GM12878 (cell line): ENCODE data around the gene SLC11A1. TPM values are rescaled to one million over a fixed set of nuclear protein-coding genes. Genes with fewer than 3 reads are reported as not detected.

ENCODE experiments used
- ATAC-seq: fragments of 200-7000 bp; cut with Tn5 transposase; 3 replicates; pipeline ENCODE4 v1.9.1; 2020; ENCODE audit warnings: mild to moderate bottlenecking, moderate library complexity
- BruUV-seq: library from RNA; stranded (reverse); fragments of 400-500 nt; replicated peaks from 2 replicates; lab custom pipeline; 2021; lab: Mats Ljungman, UMichigan
- CTCF ChIA-PET: fragments of 300-600 bp; sonication (Branson Sonifier 250); formaldehyde crosslinking; extraction: SDS; loops from one replicate; lab custom pipeline; 2021; ENCODE audit warnings: inconsistent platforms; lab: Yijun Ruan, JAX
- POLR2A ChIA-PET: fragments of 350-600 bp; formaldehyde crosslinking; extraction: SDS; loops from one replicate; lab custom pipeline; 2021; ENCODE audit warnings: inconsistent platforms; lab: Charles Lee
- RAD21 ChIA-PET: fragments of 300-600 bp; sonication (Branson Sonifier 250); formaldehyde crosslinking; loops from one replicate; lab custom pipeline; 2023; ENCODE audit warnings: antibody characterized with exemption; ENCODE audit not compliant: unreplicated experiment; lab: Charles Lee
- SMC1A ChIA-PET: fragments of 300-600 bp; sonication (Branson Sonifier 250); formaldehyde crosslinking; loops from one replicate; lab custom pipeline; 2023; ENCODE audit not compliant: unreplicated experiment, uncharacterized antibody; lab: Charles Lee
- DNase-seq: peaks from one replicate; pipeline ENCODE4 v3.0.0-alpha.2; 2011; ENCODE audit warnings: low read depth, low spot score
- FAIRE-seq: peaks from 3 replicates; lab custom pipeline; 2011; peaks lifted over from hg19 to GRCh38; lab: Jason Lieb, UNC
- H2AFZ ChIP-seq: 2 replicates; pipeline ENCODE4 v1.6.0; 2011; ENCODE audit warnings: low read depth, low read length, control low read depth; ENCODE audit not compliant: control insufficient read depth
- H3K27ac ChIP-seq: 2 replicates; pipeline ENCODE4 v1.5.1; 2011; ENCODE audit warnings: control low read depth; ENCODE audit not compliant: control insufficient read depth, insufficient read depth
- H3K27me3 ChIP-seq, 2 experiments: replicated peaks in 1 of 2; 2 replicates each; pipeline versions ENCODE4 v1.6.0 to v1.6.1; 2011; ENCODE audit warnings: low read length in 1 of 2; ENCODE audit not compliant: control insufficient read depth in 2 of 2, insufficient read depth in 2 of 2
- H3K36me3 ChIP-seq, 2 experiments: 2 replicates each; pipeline ENCODE4 v1.5.1; 2011; ENCODE audit warnings: low read length in 1 of 2; ENCODE audit not compliant: control insufficient read depth in 2 of 2, insufficient read depth in 2 of 2
- H3K4me1 ChIP-seq: 2 replicates; pipeline ENCODE4 v1.6.1; 2011; ENCODE audit warnings: mild to moderate bottlenecking, low read length, moderate library complexity, mixed read lengths; ENCODE audit not compliant: control insufficient read depth, insufficient read depth
- H3K4me2 ChIP-seq: 2 replicates; pipeline ENCODE4 v1.6.0; 2011; ENCODE audit warnings: control low read depth; ENCODE audit not compliant: control insufficient read depth, insufficient read depth
- H3K4me3 ChIP-seq: fragments of 200-600 bp; sonication (generic); 2 replicates; pipeline ENCODE4 v1.5.1; 2016
- H3K79me2 ChIP-seq: 2 replicates; pipeline ENCODE4 v1.6.0; 2011; ENCODE audit warnings: low read length; ENCODE audit not compliant: control insufficient read depth, insufficient read depth
- H3K9ac ChIP-seq: 2 replicates; pipeline ENCODE4 v1.8.0; 2011; ENCODE audit warnings: low read length, control low read depth, mixed read lengths; ENCODE audit not compliant: control insufficient read depth, insufficient read depth
- H3K9me3 ChIP-seq: replicated peaks from 3 replicates; pipeline ENCODE4 v1.5.1; 2011; ENCODE audit warnings: mild to moderate bottlenecking, low read length; ENCODE audit not compliant: control insufficient read depth, insufficient read depth
- H4K20me1 ChIP-seq: 2 replicates; pipeline ENCODE4 v1.6.0; 2011; ENCODE audit not compliant: control insufficient read depth, insufficient read depth
- HDGF ChIP-seq: fragments of 450-650 bp; IDR thresholded peaks from 2 replicates; pipeline ENCODE4 v1.6.1; 2016; ENCODE audit warnings: antibody characterized with exemption
- MTA2 ChIP-seq: fragments of 450-650 bp; IDR thresholded peaks from 2 replicates; pipeline ENCODE4 v1.6.1; 2016; ENCODE audit warnings: low read depth, mild to moderate bottlenecking, moderate library complexity
- NBN ChIP-seq: fragments of 450-650 bp; IDR thresholded peaks from 2 replicates; pipeline ENCODE4 v1.6.1; 2016
- NFXL1 ChIP-seq: fragments of 450-650 bp; IDR thresholded peaks from 2 replicates; pipeline ENCODE4 v1.6.1; 2017; ENCODE audit warnings: antibody characterized with exemption, mild to moderate bottlenecking, borderline replicate concordance
- SMARCA5 ChIP-seq: fragments of 450-650 bp; IDR thresholded peaks from 2 replicates; pipeline ENCODE4 v1.6.1; 2017; ENCODE audit warnings: mild to moderate bottlenecking
- TAF1 ChIP-seq: IDR thresholded peaks from 2 replicates; pipeline ENCODE4 v1.6.1; 2011; ENCODE audit warnings: mild to moderate bottlenecking, low read depth, low read length, borderline replicate concordance
- WRNIP1 ChIP-seq: IDR thresholded peaks from 2 replicates; pipeline ENCODE4 v1.6.1; 2011; ENCODE audit warnings: low read depth, low read length, improper control_type of control experiment, borderline replicate concordance
- WGBS: methylation state at CpG from one replicate; pipeline ENCODE4 v1.1.6; 2016; ENCODE audit warnings: low lambda C conversion rate; ENCODE audit not compliant: insufficient replicate concordance, insufficient coverage; ENCODE audit errors: missing lambda C conversion rate; 5-methylcytosine and 5-hydroxymethylcytosine counted together
- in situ Hi-C: fragments of 300-500 bp; cut with MboI; formaldehyde crosslinking; loops from 9 replicates; pipeline ENCODE4 v1.14.3; 2018; ENCODE audit warnings: mixed read lengths
- intact Hi-C: fragments of 100-400 bp; cut with micrococcal nuclease; formaldehyde crosslinking; loops from one replicate; pipeline ENCODE4 v1.14.2; 2022; ENCODE audit not compliant: unreplicated experiment
- polyA plus RNA-seq, 11 experiments: library from polyadenylated mRNA; depleted of rRNA in 4 of 11; unstranded in 6 of 11; stranded (reverse) in 5 of 11; fragments of >200 nt; fragmentation: Nextera tagmentation in 4 of 11; fragmentation: Illumina TruSeq in 1 of 11; extraction: Ambion mirVana in 4 of 11; extraction: Trizol in 1 of 11; gene quantifications; 1 replicate in 1 of 11; 2 replicates in 10 of 11; pipeline versions ENCODE4 v1.2.1 to v1.2.3, GENCODE V29; 2011 to 2016; ENCODE audit warnings: inconsistent platforms in 2 of 11, missing spikeins in 2 of 11, low read depth in 1 of 11
- total RNA-seq, 4 experiments: library from RNA; depleted of rRNA in 3 of 4; stranded (reverse); fragments of >200 nt in 3 of 4; fragmentation: Illumina TruSeq in 1 of 4; extraction: Trizol in 1 of 4; gene quantifications; 2 replicates each; pipeline versions ENCODE4 v1.2.1 to v1.2.3, GENCODE V29; 2013 to 2021
- TF ChIP-seq, protein P1 (sequence below): IDR thresholded peaks from 2 replicates; pipeline ENCODE4 v1.6.1; 2012; ENCODE audit warnings: low read depth, low read length, improper control_type of control experiment
- TF ChIP-seq, protein P2 (sequence below): IDR thresholded peaks from 2 replicates; pipeline ENCODE4 v1.6.1; 2011; ENCODE audit warnings: mild to moderate bottlenecking, low read depth, low read length, moderate library complexity; ENCODE audit not compliant: insufficient replicate concordance
- TF ChIP-seq, protein P3 (sequence below): IDR thresholded peaks from 2 replicates; pipeline ENCODE4 v1.6.1; 2012; ENCODE audit warnings: low read depth, low read length, improper control_type of control experiment

SLC11A1 gene
- total and polyA plus RNA-seq, 10 of the 15 experiments (the other 5 are each of a cell fraction or from before 2014, with no cell fraction given): 0.03 to 0.38 (median 0.12) TPM

DNA sequence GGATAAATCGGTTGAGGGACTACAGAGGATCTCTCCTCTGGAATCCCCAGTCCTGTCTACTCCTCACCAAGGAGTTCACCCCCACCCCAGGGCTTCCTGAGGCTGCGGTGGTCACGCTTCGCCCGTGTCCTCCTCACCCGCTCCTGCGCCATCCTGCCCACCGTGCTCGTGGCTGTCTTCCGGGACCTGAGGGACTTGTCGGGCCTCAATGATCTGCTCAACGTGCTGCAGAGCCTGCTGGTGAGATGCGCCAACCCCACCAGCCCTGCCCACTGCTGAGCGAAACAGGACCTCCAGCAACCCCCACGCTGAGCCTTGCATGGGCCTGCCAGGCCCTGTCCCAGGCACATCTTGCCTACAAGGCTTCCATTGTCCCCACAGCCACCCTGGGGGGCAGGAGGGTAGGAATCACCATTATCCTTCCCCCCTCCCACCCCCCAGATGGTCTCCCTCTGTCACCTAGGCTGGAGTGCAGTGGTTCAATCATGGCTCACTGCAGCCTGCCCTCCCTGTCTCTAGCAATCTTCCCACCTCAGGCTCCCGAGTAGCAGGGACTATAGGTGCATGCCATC is 10.9 kb downstream of the SLC11A1 start:
- Histone ChIP-seq H3K27me3 (no peaks in the 10 kb centered on the region; a peak in 1 of 4 replicates), H4K20me1 (no peaks in the 10 kb centered on the region), H3K79me2 (peaks cover 13% of the 10 kb centered on the region), H2AFZ (no peak overlapping the region), H3K4me1 (peaks cover 27% of the 10 kb centered on the region), H3K27ac (no peak overlapping the region), H3K9me3 (no peaks in the 10 kb centered on the region), H3K36me3 (no peaks in the 10 kb centered on the region), H3K4me3 (no peak overlapping the region), H3K9ac (no peak overlapping the region), H3K4me2 (no peak overlapping the region)
- ChIA-PET POLR2A (interaction anchor here (0.6 to 2.1 kb wide), 7 partner anchors 8 to 171 kb away, joined by 3 to 8 read pairs (median 4); no protein-coding TSS in a partner anchor), RAD21 (interaction anchor here (0.7 to 2.4 kb wide), 16 partner anchors 9 to 176 kb away, joined by 3 to 8 read pairs (median 3); partner anchors contain the start of genes AAMP, ARPC2 and PNKD), SMC1A (interaction anchor here (0.6 to 2.3 kb wide), 8 partner anchors 61 to 121 kb away, joined by 3 to 18 read pairs (median 4); no protein-coding TSS in a partner anchor), CTCF (interaction anchor here (0.7 to 4.9 kb wide), 9 partner anchors 8 to 200 kb away, joined by 3 to 34 read pairs (median 5); no protein-coding TSS in a partner anchor)
- no peak for ATAC-seq
- no TSS peak for BruUV-seq
- WGBS: 70% methylated on average over 16 of the region's 16 CpGs
- DNase-seq: no peak
- intact Hi-C loops: no loop called here
- no peak for FAIRE-seq
- TF ChIP-seq, protein P1, sequence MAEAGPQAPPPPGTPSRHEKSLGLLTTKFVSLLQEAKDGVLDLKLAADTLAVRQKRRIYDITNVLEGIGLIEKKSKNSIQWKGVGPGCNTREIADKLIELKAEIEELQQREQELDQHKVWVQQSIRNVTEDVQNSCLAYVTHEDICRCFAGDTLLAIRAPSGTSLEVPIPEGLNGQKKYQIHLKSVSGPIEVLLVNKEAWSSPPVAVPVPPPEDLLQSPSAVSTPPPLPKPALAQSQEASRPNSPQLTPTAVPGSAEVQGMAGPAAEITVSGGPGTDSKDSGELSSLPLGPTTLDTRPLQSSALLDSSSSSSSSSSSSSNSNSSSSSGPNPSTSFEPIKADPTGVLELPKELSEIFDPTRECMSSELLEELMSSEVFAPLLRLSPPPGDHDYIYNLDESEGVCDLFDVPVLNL: no peak
- TF ChIP-seq, protein P2, sequence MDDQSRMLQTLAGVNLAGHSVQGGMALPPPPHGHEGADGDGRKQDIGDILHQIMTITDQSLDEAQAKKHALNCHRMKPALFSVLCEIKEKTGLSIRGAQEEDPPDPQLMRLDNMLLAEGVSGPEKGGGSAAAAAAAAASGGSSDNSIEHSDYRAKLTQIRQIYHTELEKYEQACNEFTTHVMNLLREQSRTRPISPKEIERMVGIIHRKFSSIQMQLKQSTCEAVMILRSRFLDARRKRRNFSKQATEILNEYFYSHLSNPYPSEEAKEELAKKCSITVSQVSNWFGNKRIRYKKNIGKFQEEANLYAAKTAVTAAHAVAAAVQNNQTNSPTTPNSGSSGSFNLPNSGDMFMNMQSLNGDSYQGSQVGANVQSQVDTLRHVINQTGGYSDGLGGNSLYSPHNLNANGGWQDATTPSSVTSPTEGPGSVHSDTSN: no peak
- TF ChIP-seq NBN (no peak), SMARCA5 (no peak), HDGF (no peak), WRNIP1 (no peak), NFXL1 (no peak), TAF1 (no peak), MTA2 (no peak)
- TF ChIP-seq, protein P3, sequence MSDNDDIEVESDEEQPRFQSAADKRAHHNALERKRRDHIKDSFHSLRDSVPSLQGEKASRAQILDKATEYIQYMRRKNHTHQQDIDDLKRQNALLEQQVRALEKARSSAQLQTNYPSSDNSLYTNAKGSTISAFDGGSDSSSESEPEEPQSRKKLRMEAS: no peak
- in situ Hi-C loops: loop anchor here (25.0 kb wide), 1 partner anchor 106 kb away; the partner anchor contains the start of gene TMBIM1
